Hematopoietic multipotent progenitor cell treated with erythropoietin and hydrocortisone succinate and interleukin-3 and kit ligand, for 6 days (in vitro differentiated cells): ENCODE results near the gene DDX24.

Source experiments
- DNase-seq: peaks from one replicate; pipeline ENCODE4 v3.0.0-alpha.2; 2015

DDX24 gene

DNA sequence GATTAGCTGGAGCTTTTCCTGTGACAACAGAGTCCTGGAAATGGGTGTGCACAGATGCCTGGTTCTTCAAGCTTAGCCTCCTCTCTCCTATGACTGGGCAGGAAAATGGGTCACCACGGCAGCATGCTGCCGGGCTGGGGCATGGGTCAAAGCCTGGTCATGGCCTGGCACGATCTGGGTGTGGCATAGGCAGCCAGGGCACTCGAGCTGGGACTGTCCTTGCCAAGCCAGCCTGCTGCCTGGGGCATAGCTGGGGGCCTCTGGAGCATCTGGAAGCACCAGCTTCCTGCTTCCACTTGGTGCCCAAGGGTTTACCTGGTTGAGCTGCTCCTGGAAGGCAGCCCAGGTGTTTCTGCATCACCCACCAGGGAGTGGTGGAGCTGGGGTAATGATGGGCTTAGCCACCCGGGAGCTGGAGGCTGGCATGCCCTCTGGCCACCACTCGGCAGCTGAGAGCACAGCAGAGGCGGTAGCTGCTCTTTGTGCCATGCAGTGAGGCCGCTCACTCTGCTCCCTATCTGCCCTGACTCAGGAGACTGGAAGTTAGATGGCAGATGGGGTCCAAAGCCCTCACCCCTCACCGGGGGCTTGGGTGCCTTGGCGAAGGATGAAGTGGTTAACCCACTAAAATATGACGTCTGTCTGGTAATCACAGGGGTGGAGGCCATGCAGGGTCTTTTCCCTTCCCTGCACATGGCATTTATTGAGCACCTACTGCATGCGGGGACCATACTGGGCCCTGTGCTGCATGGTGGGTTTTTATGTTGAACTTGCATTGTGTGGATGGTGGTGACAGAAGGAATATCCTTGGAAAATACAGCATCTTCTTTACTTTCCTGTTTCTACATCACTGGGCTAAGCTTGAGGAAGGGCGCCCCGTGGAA, 53.2 kb downstream of the DDX24 start:
- no peak for DNase-seq

DNA sequence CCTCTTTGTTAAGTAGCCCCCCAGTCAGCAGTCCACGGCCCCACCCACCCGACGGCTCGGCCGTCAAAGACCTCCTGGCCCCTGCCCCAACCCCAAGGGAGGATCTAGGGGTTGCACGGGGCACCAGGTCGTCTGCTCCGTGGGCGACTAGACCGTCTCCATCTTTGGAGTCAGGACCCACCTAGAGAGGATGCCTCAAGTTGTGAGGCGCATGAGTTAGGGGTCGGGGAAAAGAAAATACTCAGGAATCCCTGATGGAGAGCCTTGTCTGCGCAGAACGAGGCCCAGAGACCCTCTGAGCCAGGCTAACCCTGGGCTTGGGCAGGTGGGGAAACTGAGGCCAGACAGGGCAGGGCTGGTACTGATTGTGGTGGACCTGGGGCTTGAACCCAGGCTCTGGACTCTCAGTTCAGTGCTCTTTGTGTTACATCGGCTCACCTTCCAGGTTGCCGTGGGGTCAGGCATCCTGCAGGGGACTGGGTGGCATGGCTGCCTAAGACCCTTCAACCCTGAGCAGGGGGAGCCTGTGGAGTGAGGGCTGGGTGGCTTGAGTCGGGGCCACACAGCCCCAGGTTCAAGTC, 54.0 kb downstream of the DDX24 start:
- no peak for DNase-seq

DNA sequence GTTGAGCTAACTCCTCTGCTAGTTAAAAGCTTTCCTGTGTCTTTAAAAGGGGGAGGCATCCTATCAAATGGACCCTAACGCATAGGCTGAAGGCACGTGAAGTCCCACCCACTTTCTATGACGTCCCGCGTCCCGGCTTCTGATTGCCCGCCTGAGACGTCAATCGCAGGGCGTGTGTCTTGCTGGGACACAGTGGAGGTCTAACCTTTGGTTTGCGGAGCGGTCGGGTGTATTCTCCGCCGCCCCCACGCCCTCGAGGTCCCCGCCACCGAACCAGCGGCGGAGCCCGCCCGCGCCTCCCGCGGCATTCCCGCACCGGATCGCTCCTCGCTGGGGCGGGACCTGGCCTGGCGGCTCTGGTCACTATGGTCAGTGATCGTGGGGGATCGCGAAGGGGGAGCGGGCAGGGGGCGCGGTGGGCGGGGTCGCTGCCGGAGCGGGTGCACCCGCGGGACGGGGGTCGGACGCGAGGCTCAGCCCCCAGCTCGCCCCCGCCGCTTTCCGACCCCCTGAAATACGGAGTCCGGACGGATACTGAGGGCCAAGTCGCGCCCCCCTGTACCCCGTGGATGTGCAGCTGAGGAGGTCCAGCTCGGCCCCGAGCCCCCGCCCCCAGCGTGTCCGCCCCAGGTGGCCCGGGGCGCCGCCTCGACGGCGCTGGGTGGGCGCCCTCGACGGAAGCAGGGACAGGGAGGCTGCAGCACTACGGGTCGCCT, 54.7 kb downstream of the DDX24 start, which contains the start of gene OTUB2:
Gene OTUB2, plus strand, starts transcription at position 168 of the 716 bp plus-strand sequence. Its CDS starts 198 bp downstream, at position 366.
- peak; percentile 98 for DNase-seq

DNA sequence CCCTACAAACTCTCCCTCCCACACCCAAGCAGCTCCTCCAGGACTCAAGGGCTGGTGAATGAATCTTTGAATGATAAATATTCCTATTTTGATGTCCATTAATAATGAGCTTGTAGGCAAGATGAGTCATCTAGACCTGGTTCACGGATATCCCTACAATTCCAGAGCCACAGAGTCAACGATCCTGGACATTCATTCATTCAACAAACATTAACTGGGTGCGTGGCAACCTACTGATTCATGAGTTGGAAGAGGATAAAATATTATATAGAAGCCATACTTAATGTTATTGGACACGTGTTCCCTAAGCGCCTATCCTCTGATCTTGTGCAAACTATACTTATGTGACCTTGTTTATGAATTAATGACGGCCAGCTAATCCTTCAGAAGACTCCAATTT, 55.3 kb downstream of the DDX24 start:
- DNase-seq: no peak

DNA sequence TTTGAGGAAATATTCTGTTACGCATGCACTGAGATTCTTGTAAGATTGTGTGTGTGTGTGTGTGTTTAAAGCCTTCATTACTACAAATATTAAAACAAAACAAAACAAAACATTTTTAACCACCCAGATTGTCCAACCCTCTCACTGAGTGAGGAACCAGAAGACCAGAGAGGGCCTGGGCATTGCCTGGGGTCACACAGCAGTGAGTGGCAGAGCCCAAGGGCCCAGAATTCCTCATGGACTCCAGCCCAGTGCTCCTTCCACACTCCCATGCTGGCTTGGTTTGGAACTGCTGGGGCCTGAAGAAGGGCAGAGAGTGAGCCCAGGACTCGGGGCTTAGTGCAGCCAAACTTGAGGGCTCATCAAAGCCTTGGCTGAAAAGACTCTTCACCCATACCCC, 56.5 kb downstream of the DDX24 start:
- DNase-seq: no peak

DNA sequence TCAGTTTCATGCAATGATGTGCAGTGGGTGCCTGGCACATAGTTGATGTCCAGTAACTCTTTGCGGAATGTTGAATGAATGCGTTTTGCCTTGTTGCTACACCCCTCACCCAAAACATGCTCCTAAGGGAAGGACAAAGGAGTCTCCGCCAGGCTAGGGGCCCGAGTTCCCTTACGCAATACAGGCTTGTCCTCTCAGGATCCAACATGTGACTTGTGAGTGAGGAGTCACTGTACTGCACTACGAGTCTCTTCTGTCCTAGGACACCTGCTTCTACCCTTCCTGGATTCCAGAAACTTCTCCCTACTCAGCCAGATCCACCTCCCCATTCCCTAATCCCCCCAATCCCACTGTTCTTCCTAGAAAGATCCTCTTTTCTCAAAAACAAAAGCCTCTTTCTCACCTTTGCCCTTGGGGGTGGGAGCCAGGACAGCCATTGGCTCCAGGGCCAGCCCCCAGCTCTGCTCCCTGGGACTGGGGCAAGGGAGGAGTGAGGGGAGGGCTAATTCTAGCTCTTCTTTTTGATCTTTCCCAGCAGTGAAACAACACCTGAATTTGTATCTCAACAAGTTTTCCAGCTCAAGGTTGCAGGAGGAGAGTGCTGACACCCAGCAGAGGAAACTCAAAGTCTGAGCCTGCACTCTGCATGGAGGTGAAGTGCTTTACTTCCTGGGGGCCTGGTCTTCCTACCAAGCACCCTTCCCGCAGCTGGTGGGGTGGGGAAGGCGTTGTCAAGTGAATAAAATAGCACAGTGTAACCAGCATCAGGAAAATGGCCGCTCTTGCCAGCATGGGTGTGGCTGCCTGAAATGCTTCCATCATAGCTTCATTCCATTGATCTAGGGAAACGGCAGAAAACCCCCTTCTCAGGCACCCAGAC, 58.2 kb downstream of the DDX24 start:
- no peak for DNase-seq

DNA sequence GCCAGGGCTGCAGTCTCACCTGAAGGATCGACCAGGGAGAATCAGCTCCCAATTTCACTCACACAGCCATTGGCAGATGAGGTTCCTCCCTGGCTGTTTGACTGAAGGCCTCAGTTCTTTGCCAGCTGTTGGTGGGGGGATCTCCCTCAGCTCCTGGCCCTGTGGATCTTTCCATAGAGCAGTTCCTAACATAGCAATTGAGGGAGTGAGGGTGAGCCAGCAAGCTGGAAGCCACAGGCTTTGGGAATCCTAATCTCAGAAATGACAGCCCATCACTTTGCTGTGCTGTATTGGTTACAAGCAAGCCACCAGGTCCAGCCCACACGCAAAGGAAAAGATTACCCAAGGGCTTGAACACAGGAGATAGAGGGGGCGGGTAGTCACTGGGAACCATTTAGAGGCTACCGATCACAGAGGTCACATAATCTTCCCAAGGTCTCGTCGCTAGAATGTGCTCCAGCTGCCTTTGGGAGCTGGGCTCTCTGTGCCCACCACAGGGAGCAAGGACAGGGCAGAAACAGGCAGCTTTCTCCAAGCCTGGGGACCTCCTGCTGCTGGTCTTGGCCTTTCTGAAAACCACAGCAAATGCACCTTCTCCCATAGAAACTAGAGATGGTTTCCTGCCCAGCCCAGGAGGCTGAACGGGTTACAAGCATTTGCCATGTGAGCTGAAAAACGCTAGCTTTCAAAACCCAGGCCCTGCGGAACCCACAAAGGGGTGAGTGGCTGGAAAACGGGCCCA, 59.4 kb downstream of the DDX24 start:
- no peak for DNase-seq

DNA sequence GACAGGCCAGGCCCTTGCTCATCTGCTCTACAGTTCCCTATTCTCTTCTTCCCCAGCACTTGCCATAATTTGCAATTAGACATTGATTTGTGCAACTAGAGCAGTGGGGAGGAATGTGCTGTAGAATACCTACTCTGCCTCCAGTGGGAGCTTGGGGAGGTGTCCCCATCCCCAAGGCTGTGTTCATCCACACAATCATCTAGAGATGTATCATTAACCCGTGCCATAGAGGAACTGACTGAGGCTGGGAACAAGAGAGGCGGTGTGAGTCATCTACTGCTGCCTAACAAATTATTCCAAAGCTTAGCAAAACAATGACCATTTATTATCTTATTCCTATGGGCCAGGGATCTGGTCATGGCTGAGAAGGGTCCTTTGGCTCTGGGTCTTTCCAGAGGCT, 60.0 kb downstream of the DDX24 start:
- DNase-seq: no peak

DNA sequence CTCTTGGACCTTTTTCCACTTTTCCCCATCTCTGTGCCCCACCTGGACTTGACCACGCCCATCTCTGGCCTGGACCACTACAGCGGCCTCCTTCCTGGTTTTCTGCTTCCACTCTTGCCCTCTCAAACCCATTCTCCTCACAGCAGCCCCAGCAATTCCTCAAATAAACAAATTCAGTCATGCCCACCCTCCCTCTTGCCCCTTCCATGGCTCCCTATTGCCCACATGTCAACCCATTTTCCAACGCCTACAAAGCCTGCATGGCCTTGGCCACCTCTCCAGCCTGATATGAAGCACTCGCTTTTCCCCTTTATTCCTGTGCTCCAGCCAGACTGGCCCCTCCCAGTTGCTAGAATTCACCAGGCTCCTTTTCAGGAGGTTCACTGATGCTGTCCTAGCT, 60.7 kb downstream of the DDX24 start:
- DNase-seq: no peak

DNA sequence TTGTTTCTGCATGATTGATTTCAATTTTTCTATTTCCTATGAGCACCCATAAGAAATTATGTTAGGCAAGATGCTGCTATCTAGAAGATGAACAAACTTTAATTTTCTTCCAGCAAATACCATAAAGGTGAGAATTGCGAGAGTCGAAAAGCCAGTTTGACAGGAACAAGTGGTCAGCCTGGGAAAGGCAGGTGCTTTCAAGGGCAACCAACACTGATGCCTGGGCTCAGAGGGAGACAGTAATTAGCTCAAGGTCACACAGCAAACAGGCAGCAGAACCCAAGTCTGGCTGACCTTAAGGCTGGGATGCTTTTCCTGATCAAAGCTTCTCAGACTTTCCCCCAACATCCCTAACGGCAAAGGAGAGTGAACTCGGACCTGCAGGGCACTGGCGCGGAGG, 61.7 kb downstream of the DDX24 start:
- DNase-seq: no peak

DNA sequence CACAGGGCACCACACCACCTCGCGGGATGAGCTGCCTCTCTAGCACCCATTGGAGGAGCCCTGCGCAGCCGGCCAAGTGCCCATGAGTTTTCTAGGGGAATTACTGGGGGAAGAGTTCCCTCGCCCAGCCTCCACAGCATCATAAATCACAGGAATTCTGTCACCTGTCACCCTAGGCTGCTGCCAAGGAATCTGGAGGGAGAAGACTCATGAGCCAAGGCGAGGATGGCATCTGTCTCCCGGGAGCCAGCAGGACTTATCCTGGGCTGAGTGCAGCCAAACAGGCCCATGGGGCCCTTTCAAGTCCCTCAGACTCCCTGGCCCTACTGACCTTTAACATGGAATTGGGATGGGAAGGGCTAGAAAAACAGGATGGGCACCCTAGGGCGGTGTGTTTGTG, 62.7 kb downstream of the DDX24 start:
- DNase-seq: no peak

DNA sequence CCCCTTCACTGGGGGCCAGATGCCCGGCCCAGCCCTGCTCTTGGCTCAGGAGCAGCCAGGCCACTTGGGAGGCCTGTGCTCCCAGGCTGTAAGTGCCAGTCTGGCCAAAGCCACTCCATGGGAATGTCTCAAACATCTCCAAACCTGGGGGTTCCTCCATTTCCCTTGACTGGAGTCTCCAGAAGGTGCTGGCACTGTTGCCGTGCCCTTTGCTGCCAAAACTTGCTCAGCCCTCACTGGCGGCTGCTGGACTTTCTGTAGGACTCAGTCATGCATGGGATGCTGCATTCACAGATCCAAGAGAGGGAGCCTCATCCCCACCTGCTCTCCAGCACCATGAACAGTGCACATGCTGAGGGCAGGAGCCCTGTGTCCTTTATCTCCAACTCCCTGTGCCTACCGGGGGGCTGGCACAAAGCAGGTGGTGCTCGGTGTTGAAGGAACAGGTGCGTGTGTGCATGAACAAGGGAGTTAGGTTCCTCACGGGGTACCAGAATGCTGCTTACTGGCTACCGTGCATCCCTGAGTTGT, 64.5 kb downstream of the DDX24 start:
- DNase-seq: no peak

DNA sequence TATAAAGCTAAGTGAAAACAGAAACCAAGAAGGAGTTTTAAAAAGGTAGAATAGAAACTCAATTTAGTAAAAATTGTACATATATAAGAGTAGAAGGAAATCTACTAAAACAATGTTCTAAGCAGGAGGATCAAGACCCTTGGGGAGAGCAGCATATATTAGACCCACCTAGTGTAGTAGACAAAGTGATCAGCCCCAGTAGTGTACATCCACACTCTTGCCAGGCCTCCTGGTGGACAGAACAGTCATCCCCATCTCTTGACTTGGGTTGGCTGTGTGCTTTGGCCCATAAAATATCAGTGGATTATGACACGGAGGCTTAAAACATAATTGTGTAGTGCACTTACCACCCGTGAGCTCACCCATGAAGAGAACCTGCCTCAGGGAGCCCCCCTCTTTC, 65.8 kb downstream of the DDX24 start:
- DNase-seq: no peak

DNA sequence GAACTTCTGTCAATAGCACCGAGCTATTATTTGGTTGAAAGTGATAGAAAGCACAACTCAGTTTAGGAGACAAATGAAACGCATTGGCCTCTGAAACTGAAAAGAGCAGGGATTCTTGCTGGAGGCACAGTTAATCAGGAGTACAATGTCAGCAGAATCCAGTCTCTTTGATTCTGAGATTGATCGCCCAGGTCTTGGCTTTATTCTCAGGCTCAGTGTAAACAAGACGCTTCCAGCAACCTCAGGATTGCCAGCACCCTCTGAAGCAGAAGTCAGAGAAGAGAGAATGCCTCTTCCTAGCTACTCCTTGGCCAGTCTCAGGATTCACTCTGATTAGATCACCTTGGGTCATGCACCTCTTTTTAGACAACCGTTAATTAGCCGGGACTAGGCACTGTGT, 66.6 kb downstream of the DDX24 start:
- no peak for DNase-seq

DNA sequence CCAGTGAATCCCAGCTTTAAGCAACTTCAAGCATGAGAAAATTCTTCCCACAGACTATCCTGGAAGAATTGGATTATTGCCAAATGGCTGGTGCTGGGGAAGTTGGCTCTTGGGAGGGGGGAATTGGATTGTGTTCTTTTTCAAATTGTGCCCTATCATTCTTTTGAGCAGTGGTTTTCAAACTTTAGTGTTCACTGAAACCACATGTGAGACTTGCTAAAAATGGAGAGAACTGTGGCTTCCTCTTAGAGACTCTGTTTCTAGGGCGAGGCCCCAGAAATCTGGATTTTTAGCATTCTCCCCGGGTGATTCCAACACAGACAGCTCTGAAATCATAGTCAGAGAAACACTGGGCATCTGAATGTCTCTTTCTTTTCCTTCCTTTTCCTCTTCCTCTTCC, 69.2 kb downstream of the DDX24 start:
- no peak for DNase-seq

DNA sequence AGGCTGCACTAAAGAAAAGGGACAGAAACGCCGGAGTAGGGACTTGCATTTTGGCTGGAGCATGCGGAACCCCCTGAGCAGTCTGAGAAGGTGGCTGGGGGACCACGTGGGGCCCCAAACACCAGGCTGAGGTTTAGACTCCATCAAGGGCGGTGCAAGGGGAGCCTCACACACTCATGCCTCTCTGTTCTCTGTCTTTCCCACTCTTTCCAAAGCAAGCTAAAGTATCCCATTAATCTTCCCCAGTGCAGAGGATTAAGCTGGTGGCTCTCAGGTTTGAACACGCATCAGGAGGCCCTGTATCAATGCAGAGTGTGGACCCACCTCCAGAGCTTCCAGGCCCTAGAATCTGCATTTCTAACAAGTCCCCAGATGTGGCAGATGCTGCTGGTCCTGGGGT, 70.4 kb downstream of the DDX24 start:
- DNase-seq: no peak

DNA sequence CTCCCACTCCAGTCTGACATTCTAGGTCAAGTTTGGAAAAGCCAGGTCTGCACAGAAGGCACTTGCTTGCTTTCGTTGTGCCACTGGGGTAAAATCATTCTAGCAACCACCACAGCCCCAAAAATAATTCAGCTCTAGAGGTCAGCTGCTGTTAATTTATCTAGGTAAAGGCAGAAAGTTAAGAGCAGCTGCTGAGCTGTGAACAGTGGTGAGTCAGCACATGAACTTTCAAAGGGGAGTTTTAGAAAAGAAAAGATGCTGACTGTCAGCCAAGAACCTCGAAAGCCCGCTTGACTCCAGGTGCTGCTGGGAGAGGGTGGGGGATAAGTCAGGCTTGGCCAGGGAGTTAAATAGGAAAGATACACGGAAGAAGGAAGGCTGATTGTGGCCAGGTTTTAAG, 71.2 kb downstream of the DDX24 start:
- no peak for DNase-seq

DNA sequence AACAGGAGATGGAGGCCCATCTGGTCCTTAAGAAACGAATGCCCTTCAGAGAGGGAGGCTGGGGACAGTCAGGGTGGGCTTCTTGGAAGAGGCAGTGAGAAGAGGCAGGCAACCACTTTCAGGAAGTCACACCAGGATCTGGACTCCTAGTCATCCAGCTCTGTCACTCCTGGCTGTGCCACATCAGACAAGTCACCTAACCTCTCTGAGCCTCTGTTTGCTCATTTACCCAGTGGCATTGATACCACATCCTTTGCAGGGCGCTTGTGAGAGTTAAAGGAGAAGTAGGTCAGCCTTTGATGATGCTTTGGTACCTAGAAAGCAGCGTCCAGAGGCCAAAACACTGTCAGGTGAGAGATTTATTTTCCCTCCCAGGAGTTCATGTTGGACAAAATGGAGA, 72.8 kb downstream of the DDX24 start:
- DNase-seq: no peak

DNA sequence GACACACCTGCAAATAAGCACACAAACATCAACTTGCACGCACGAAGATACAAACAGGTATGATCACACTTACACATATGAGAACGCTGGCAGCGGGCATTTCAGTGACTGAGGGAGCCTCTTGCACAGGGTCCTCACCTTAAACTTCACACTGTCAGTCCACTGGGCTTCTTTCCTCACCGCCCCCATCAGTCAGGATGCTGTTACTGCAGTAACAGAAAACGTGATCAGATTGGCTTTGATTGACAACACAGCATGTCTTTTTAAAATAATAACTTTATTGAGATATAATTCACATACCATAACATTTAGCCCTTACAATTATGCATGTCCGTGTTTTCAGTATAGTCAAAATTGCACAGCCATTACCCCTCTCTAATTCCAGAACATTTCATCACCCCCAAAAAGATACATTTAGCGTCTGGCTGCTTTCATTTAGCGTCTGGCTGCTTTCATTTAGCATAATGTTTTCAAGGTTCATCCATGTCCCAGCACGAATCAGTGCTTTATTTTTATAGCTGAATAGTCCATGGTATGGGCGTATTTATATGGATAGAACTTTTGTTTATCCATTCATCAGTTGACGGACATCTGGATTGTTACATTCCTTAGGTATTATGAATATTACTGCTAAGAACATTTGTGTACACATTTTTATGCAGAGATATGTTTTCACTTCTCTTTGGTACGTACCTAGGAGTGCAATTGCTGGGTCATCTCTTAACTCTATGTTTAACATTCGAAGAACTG, 75.5 kb downstream of the DDX24 start:
- DNase-seq: peak; percentile 35

DNA sequence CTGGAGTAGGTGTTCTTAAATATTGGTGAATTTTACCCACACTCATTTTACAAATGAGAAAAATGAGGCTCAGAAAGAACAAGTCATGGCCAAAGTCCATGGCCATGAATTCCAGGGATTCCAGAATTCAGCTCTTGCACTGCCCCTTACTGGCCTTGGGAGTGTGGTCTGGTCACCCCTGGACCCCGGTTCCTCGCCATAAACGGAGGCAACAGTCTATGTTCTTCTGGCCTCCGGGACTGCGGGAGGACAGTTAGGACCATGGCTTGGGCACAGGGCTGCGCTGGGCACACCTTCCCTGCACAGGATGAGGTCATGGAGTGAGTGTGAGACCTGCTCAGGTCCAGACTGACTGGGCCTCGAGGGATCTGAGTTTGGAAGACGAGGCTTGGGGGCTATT, 77.0 kb downstream of the DDX24 start:
- no peak for DNase-seq

DNA sequence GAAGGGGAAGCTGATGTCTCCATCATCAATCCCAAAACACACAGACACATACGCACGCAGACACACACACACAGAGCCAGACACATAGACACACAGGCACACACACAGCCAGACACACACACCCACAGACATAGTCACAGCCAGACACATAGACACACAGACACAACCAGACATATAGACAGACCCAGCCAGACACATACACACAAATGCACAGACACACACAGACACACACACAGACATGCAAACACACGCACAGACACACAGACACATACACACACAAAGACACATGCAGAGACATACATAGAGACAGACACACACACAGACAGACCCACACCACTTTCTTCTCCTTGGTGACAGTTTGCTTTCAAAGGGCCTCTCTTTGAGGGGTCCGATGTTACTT, 77.6 kb downstream of the DDX24 start:
- no peak for DNase-seq
